Panc1 (cell line): ENCODE results near the gene FAM8A1. TPM values are rescaled to one million over a fixed set of nuclear protein-coding genes. Genes with fewer than 3 reads are reported as not detected.
A peak's percentile ranks its signal among the peaks of the same experiment; 100 is the strongest.

Experiments used
- ATAC-seq: fragments of 200-7000 bp; cut with Tn5 transposase; 2 replicates; pipeline ENCODE4 v1.9.1; 2020; ENCODE audit warnings: mild to moderate bottlenecking, moderate library complexity
- BruUV-seq: library from RNA; stranded (reverse); fragments of 400-500 nt; replicated peaks from 2 replicates; lab custom pipeline; 2021; lab: Mats Ljungman, UMichigan
- CTCF ChIA-PET: fragments of 300-600 bp; sonication (Branson Sonifier 250); formaldehyde crosslinking; loops from one replicate; lab custom pipeline; 2022; ENCODE audit warnings: antibody characterized with exemption; lab: Charles Lee
- POLR2A ChIA-PET: fragments of 300-600 bp; sonication (Branson Sonifier 250); formaldehyde crosslinking; loops from one replicate; lab custom pipeline; 2022; ENCODE audit warnings: antibody characterized with exemption; lab: Charles Lee
- DNase-seq: peaks from one replicate; pipeline ENCODE4 v3.0.0-alpha.2; 2010; ENCODE audit warnings: low read depth, low spot score
- H3K27ac ChIP-seq: 2 replicates; pipeline ENCODE4 v1.5.1; 2011; ENCODE audit warnings: mild to moderate bottlenecking, low read length, inconsistent platforms
- H3K27me3 ChIP-seq: fragments of 200-500 bp; sonication (Bioruptor generic); 2 replicates; pipeline ENCODE4 v1.6.0; 2014; ENCODE audit warnings: low read length, inconsistent platforms; ENCODE audit not compliant: control insufficient read depth, insufficient read depth
- H3K36me3 ChIP-seq: fragments of 200-500 bp; sonication (Bioruptor generic); 2 replicates; pipeline ENCODE4 v1.5.1; 2014; ENCODE audit warnings: inconsistent platforms, mild to moderate bottlenecking, low read length, moderate library complexity; ENCODE audit not compliant: control insufficient read depth, insufficient read depth
- H3K4me1 ChIP-seq: 2 replicates; pipeline ENCODE4 v1.5.1; 2011; ENCODE audit warnings: inconsistent platforms, mild to moderate bottlenecking, low read length, moderate library complexity; ENCODE audit not compliant: control insufficient read depth, insufficient read depth
- H3K4me3 ChIP-seq, 2 experiments: 2 replicates each; pipeline ENCODE4 v1.5.1; 2011 to 2012; ENCODE audit warnings: low read depth in 2 of 2, low read length in 2 of 2, mild to moderate bottlenecking in 2 of 2, inconsistent platforms in 1 of 2, moderate library complexity in 1 of 2
- H3K9me3 ChIP-seq: fragments of 200-500 bp; sonication (Bioruptor generic); 2 replicates; pipeline ENCODE4 v1.5.1; 2014; ENCODE audit warnings: low read depth, mild to moderate bottlenecking, inconsistent platforms, low read length, moderate library complexity; ENCODE audit not compliant: control insufficient read depth, insufficient read depth
- CTCF ChIP-seq: fragments of 450-650 bp; IDR thresholded peaks from 2 replicates; pipeline ENCODE4 v1.5.1; 2017; ENCODE audit warnings: mild to moderate bottlenecking
- POLR2AphosphoS5 ChIP-seq: IDR thresholded peaks from 2 replicates; pipeline ENCODE4 v1.6.1; 2012; ENCODE audit warnings: mild to moderate bottlenecking, low read depth, low read length, moderate library complexity
- SIN3A ChIP-seq: IDR thresholded peaks from 2 replicates; pipeline ENCODE4 v1.6.1; 2012; ENCODE audit warnings: low read depth, mild to moderate bottlenecking, low read length, moderate library complexity, borderline replicate concordance; ENCODE audit not compliant: insufficient read depth
- TCF7L2 ChIP-seq: IDR thresholded peaks from 2 replicates; pipeline ENCODE4 v1.6.1; 2011; ENCODE audit warnings: mild to moderate bottlenecking, low read depth, low read length, inconsistent platforms
- in situ Hi-C: cut with HindIII; loops from 2 replicates; pipeline ENCODE4 v1.10.0; 2016; ENCODE audit warnings: low sequenced_read_pairs, low pct_unique_long_range_greater_than_20kb
- intact Hi-C: fragments of 100-400 bp; cut with micrococcal nuclease; formaldehyde crosslinking; loops from one replicate; pipeline ENCODE4 v1.10.0; 2022; ENCODE audit not compliant: unreplicated experiment
- total RNA-seq: library from RNA; stranded (reverse); gene quantifications from one replicate; pipeline ENCODE4 v1.2.1, GENCODE V29; 2021; ENCODE audit not compliant: unreplicated experiment
- TF ChIP-seq, protein P1 (sequence below), 2 experiments: IDR thresholded peaks; 2 replicates each; pipeline ENCODE4 v1.6.1; 2011 to 2012; ENCODE audit warnings: low read depth in 2 of 2, control low read depth in 1 of 2, low read length in 1 of 2, mild to moderate bottlenecking in 1 of 2, moderate library complexity in 1 of 2; ENCODE audit not compliant: insufficient read depth in 1 of 2

The FAM8A1 gene
- total RNA-seq, 1 experiment from 2014 or later, result 9.3 TPM

DNA sequence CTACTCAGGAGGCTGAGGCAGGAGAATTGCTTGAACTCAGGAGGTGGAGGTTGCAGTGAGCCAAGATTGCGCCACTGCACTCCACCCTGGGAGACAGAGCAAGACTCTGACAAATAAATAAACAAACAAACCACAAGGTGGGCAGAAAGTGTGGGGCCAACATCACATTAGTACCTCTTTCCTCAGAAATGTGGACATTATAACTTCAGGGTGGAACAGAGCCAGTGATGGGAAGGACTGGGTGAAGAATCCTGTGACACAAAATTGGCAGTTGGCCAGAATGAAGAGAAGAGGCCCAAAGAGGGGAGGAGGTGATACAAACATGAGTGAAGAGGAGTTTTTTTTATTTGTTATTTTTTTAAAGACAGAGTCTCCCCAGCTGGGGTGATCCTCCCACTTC is 56.0 kb downstream of the FAM8A1 start:
- TF ChIP-seq CTCF (no peak), TCF7L2 (no peak), POLR2AphosphoS5 (no peak), SIN3A (no peak)
- TF ChIP-seq, protein P1, sequence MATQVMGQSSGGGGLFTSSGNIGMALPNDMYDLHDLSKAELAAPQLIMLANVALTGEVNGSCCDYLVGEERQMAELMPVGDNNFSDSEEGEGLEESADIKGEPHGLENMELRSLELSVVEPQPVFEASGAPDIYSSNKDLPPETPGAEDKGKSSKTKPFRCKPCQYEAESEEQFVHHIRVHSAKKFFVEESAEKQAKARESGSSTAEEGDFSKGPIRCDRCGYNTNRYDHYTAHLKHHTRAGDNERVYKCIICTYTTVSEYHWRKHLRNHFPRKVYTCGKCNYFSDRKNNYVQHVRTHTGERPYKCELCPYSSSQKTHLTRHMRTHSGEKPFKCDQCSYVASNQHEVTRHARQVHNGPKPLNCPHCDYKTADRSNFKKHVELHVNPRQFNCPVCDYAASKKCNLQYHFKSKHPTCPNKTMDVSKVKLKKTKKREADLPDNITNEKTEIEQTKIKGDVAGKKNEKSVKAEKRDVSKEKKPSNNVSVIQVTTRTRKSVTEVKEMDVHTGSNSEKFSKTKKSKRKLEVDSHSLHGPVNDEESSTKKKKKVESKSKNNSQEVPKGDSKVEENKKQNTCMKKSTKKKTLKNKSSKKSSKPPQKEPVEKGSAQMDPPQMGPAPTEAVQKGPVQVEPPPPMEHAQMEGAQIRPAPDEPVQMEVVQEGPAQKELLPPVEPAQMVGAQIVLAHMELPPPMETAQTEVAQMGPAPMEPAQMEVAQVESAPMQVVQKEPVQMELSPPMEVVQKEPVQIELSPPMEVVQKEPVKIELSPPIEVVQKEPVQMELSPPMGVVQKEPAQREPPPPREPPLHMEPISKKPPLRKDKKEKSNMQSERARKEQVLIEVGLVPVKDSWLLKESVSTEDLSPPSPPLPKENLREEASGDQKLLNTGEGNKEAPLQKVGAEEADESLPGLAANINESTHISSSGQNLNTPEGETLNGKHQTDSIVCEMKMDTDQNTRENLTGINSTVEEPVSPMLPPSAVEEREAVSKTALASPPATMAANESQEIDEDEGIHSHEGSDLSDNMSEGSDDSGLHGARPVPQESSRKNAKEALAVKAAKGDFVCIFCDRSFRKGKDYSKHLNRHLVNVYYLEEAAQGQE (IDR thresholded peaks at IDR 0.05; ENCODE audit: insufficient read depth in 1 of 2, low read depth in 2 of 2, low read length in 1 of 2), result no peak
- no peaks in the 10 kb centered on the region for H3K4me1 ChIP-seq
- intact Hi-C loops (no loop called here), in situ Hi-C loops (no loop called here)
- H3K27me3 ChIP-seq, result no peaks in the 10 kb centered on the region
- DNase-seq (no peak), ATAC-seq (no peak; the same call in 1 of the 2 replicates)
- ChIA-PET CTCF (no interaction called here), POLR2A (no interaction called here)
- H3K4me3 ChIP-seq, result no peak overlapping the region
- BruUV-seq, result no TSS peak
- H3K9me3 ChIP-seq, result no peaks in the 10 kb centered on the region
- H3K36me3 ChIP-seq, result peaks cover 18% of the 10 kb centered on the region
- no peak overlapping the region for H3K27ac ChIP-seq

DNA sequence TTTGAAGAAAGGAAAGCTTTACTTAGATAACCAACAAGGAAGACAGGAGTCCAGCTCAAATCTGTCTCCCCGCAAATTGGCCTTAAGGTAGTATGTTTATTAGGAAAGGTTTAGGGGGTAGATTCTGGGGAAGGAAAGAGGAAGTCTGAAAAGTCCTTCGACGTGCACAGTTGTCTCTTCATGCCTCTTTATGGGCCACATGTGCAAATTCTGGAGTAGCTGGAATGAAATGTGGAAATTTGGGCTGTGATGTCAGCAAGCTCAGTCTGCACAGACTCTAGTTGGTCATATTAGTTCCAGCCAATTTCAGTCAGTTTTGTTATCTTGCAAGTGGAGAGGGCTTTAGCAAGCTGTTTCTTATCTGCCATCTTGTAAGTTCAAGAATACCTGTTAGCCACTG is 56.5 kb downstream of the FAM8A1 start:
- no peaks in the 10 kb centered on the region for H3K4me1 ChIP-seq
- TSS peak; percentile 17 for BruUV-seq

More for the DNA sequence above, 56.5 kb downstream of the FAM8A1 start:
- ChIA-PET POLR2A (no interaction called here), CTCF (no interaction called here)
- H3K4me3 ChIP-seq, result no peak overlapping the region
- H3K27me3 ChIP-seq, result no peaks in the 10 kb centered on the region
- H3K9me3 ChIP-seq, result no peaks in the 10 kb centered on the region
- H3K27ac ChIP-seq, result no peak overlapping the region
- in situ Hi-C loops (no loop called here), intact Hi-C loops (no loop called here)
- H3K36me3 ChIP-seq, result peaks cover 20% of the 10 kb centered on the region
- TF ChIP-seq POLR2AphosphoS5 (no peak), SIN3A (no peak), TCF7L2 (no peak), CTCF (no peak)
- TF ChIP-seq, protein P1 (IDR thresholded peaks at IDR 0.05; ENCODE audit: insufficient read depth in 1 of 2, low read depth in 2 of 2, low read length in 1 of 2), result no peak
- no peak for DNase-seq
- ATAC-seq, result no peak

Other genes starting within 250 kb of the FAM8A1 start
- gene CAP2, start 206.7 kb upstream of the FAM8A1 start, total RNA-seq, result 37.0 TPM
- gene NUP153, start 106.6 kb downstream of the FAM8A1 start, total RNA-seq, result 62.0 TPM